GM18520 (cell line): ENCODE data around the gene SPACA7.

Experiments
- ATAC-seq: cut with Tn5 transposase; IDR thresholded peaks from one replicate; pipeline ENCODE4 v1.9.1; 2021; ENCODE audit not compliant: unreplicated experiment

The SPACA7 gene

DNA sequence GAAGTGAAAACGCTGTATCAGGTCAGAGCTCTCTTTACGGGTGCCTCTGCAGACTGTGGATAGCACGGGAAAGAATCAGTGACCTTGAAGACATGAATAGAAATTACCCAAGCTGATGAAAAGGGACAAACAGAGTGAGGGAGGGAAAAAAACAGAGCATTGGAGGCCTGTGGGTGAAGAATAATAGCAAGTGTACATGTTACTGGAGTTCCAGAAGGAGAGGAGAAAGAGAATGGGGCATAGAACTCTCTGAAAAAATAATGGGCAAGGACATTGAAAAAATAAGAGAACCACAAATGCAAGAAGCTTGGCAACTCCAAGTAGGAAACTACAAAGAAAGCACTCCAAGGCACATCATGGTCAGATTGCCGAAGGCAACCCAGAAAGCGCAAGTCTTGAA is 86.3 kb downstream of the SPACA7 start:
- ATAC-seq = no peak

DNA sequence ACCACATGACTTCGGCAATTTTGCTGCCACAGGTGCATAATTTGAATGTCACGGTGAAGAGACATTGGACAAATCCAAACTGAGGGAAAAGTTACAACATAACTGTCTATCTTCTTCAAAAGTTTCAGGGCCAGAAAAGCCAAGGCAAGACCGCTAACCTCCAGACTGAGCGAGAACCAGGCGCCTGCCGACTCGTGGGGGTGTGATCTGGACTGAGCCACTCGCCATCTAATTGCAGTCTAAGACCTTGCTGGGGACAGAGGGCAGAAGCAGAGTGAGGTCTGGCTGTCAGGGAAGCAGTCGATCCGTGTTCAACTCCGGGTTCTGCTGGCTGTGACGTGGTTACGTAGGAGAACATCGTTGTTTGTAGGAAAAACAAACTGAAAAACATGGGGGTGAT is 88.6 kb downstream of the SPACA7 start:
- ATAC-seq = no peak

DNA sequence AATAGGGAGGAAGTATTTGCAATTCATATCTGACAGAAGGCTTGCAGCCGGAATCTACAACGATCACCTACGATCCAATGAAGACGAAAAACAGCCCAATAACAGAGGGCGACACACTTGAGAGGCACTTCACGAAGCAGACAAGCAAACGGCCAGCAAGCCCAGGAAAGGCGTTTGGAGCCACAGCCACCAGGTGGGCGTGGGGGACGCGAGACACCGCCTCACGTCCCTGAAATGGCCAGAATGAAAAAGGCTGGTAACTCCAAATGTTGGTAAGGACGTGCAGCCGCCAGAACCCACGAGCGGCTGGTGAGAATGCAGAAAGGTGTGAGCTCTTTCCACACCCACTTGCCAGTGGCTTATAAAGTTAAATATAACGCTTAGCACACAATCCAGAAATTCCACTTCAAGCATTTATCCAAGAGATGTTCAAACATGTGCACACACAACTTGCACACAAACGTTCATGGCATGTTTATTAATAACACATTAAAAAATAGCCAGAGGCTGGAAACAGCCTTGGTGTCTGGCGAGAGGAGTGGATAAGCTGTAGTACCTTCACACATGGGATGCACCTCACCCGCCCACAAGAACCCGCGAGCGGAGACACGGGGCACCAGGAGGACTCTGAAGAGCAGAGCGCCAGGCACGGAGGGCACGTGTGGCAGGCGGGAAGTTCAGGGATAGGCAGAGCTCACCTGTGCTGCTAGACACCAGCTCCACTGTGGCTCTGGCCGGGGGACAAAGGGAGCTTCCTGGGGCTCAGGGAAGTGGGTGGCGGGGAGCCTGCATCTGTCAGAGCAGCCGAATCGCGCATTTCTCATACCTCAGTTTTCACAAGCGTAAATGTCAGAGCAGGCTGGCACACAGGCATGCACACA is 89.3 kb downstream of the SPACA7 start:
- no peak for ATAC-seq

DNA sequence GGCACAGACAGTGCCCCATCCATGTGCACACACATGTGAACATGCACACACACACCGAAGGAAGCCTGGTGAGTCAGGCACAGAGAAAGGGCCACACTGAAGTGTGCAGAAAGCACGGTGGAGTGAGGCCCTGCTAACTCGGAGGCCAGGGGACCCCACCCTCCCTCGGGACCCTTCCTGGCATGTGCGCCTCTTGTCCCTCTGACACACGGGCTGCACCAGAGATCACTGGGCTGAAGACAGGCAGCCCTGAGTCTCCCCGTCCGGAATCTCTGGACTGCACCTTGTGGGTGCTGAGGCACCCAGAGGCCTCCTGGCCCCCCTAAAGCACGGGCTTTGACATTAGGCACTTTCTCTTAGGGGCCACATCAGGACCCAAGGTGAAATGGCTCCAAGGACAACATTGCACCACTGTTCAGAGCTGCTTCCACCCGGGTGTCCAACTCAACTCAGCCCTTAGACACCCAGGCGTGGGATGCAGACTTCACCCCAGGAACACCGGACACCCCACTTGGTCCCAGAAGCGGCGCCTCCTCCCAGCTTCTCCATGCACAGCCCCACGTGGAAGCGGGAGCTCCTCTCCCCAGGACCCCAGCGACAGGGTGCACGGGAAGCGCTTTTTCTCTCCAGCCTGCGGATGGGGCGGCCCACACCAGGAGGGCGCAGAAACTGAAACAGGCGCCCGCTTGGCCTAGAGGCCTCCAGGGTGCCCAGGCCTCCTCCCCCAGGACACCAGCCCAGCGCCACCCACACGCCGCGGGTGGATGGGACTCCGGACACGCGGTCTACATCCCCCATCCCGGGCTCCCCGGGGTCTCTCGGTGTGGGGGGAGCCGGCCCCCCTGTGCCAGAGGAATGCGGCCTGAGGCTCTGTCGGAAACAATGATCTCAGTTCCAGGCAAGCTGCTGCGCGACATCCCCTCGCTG is 90.2 kb downstream of the SPACA7 start:
- ATAC-seq = no peak

DNA sequence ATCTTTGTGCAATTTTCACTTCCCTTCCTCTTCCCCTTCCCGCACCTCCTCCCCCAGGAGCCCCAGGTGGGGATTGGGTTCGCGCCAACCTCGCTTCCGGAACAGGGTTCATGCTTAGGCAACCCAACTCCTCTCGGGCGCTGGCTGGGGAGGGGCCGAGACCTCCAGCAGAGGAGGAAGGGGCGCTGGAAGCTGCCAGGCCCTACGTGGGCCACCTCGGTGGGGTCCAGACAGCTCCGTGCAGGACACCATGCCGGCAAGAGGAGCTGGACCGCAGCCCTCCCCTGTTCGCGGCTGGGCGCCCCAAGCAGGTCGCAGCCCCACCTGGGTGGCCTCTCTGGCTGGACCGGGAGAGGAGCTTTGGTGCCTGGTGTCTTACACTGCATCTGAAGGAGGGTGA is 91.1 kb downstream of the SPACA7 start:
- ATAC-seq = no peak

DNA sequence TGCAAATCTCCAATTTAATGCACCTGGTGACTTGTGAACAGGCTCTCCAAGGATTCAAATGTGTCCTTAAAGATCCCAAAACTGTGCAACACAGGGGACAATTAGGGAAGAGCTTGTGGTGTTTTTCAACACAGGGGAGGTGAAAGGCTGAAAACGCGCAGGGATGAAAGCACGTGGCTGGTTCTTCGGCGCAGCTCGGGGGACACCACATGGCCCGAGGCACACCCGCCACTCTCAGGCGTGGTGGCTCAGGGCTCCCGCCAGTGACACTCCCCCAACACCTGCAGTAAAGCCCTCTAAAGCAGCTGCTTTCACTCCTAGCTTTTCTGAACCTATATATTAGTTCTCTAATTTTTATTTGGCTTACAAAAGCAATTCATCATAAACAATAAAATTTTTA is 91.9 kb downstream of the SPACA7 start:
- ATAC-seq = no peak

DNA sequence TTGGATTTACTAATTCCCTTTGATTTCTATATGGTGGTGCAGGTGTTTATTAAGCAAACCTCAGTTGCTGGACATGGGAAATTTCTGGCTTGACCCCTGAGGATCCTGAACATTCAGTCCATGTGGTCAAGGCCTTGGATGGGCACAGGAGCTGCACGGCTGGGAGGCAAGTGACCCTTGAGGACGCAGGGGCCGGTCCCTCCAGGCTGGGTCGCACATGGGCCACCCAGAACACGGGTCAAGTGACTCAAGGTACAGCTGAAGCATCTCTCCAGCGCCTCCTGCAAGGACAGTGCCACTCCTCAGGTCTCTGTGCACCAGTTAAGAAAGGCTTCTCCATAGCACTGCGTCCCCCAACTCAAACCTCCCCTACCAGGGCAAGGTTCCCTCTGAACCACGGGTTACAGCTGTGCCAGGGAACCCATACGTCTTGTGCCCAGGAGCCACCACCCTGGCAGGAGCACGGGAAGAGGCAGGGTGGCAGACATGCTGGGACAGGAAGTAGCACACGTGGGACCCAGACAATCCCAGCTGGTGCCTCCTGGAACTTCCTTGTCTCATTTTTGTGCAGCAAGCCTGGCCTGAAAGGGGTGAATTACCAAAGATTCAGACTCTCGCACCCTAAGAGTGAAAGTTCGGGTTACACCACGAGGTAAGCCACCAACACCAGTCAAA is 93.1 kb downstream of the SPACA7 start:
- ATAC-seq = no peak

DNA sequence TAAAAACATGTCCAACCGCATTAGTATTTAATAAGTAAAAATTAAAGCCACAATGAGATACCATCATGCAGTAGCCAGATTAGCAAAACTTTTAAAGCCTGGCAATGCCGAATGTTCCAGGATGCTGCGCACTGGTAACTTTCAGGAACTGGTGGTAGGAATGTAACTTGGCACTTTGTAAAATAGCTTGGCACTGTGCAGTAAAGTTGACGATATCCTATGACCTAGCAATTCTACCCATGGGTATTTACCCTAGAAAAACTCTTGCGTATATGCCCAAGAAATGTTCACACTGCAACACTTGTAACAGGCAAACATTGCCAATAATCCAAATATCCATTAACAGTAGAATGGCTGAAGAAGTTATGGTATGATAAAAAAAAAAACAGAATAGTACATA is 97.7 kb downstream of the SPACA7 start:
- ATAC-seq = no peak

DNA sequence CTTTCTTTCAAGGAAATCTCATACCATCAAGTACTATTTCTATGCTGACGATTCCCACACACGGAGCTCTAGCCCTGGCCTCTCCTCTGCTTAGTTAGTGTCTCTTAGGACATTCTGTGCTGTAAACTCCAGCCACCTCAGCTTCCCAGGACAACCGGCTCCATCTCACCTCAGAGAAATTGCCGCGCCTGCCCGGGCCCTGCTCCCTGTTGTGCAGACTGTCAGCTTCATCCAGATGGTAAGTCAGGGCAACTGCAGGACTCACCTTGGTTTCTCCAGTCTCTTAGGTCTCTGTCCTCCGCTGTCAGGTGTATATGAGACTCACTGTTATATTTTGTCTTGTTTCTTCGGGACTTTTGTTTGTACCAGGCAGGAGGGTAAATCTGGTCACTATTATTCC is 98.7 kb downstream of the SPACA7 start:
- ATAC-seq = no peak

DNA sequence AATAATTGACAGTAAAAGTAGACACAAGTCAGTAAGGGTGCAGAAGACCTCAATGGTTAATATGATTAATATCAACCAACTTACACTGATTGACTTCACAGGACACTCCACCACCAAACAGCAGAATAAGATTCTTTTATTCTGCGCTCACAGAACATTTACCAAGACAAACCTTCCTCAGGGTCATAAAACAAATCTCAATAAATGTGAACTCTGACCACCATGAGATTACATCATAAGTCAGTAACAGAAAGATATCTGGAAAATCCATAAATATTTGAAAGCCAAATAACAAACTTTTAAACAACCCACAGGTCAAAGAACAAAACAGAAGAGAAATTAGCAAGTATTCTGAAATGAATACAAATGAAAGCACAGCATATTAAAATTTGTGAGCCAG is 99.7 kb downstream of the SPACA7 start:
- ATAC-seq = no peak

DNA sequence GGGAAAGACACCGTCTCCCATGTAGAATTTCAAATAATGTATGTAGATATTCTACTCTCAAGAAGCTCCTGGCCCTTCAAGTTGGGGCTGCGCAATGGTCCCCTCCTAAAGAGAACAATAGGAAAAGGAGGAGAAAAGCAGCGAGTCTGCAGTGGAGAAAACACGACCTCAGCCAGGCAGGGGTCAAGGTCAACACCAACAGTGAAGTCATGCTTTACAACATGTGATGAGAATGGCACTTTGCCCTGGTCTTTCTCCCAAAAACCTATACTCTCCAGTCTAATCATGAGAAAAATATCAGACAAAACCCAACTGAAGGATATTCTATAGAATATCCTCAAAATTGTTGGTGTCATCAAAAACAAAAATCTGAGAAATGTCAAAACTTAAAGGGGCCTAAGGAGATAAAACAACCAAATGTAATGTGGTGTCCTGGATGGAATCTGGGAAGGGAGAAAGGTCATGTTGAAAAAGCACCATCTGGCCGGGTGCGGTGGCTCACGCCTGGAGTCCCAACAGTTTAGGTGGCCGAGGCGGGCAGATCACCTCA is 101.0 kb downstream of the SPACA7 start:
- no peak for ATAC-seq

DNA sequence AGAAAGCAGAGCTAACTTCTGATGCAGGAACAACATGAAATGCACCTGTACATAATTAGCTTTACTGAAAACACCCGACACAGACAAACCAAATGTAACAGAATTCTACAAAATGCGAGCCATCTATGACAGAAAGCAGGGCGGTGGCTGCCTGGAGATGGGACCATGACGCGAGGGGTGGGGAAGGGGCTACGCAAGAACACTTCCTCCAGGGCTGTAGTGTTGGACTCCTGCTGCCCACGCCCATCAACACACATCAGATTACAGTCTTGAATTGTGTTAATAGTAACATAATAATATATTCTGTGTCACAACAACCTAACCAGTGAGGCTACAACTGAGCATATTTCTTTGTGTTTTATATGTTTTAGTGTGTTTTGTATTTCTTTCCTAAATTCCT is 103.2 kb downstream of the SPACA7 start:
- ATAC-seq = no peak

DNA sequence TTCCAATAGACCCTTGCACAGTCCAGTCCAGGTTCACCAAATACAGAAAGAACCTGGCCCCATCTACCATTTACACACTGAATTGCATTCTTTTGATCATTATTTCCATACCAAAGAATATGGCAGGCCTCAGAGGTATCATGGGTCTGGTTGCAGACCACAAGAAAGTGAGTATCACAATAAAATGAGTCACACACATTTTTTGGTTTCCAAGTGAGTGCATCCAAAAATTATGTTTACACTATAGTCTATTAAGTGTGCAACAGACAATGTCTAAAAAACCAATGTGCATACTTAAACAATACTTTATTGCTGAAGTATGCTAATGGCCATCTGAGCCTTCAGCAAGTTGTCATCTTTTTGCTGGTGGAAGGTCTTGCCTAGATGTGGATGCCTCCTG is 105.3 kb downstream of the SPACA7 start:
- no peak for ATAC-seq

DNA sequence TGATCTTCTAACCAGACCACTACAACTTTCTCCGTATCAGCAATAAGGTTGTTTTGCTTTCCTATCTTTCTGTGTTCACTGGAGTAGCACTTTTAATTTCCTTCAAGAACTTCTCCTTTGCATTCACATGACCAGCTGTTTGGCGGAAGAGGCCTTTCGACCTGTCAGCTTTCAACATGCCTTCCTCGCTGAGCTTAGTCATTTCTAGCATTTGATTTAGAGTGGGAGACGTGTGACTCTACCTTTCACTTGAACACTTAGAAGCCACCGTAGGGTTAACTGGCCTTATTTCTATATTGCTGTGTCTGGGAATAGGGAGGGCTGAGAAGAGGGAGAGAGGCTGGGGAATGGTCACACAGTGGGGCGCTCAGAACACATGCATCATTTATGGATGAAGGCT is 107.1 kb downstream of the SPACA7 start:
- no peak for ATAC-seq
